Measurements from ENCODE around the gene TRIM10.
"Not testable (repeated sequence)": the region's sequence is repeated elsewhere in the genome, so short reads cannot be mapped to it uniquely, and the experiment has no call there.

The TRIM10 gene

DNA sequence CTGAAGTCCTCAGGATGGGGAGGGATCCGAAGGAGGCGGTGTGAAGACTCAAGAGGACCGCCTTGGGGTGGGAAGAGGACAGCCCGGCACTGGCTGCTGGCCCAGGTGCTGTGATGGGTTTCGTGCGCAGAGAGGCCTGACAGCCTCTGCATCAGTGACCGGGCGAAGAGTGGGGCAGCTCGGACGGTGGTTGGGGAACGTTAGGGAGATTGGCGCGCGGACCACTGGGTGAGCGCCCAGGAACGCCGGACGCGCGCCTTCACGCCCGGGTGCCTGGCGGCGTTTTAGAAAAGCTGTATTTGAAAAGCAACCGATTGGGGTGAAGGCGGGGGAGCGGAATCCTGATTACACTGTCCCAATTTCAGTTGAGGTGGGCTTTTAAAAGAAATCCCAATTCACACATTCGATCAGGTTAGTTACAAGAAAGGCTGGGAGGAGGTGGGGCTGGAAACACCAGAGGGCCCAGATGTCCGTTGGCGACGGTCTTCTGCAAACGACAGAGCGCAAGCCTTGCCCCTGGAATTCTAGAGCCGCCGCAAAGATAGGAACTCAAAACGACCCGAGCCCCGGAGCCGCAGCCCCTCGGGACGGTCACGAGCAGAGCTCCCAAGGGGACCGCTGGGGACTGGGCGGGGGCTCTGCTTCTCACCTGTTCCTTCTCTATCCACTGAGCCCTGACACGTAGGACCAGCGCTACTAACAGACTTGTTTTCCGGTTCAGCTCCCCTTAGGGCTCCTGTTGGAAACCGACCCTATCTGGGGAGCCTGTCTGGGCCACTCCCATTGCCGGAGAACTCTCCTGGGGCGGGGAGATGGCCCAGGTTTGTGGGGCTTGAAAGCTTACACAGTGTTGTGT lies 33.5 kb downstream of the TRIM10 start:
- Histone ChIP-seq H3K27ac (no peak overlapping the region), H3K4me2 (no peak overlapping the region), H3K9ac (no peak overlapping the region), H2AFZ (ENCODE audit: low read depth) (no peak overlapping the region), H3K4me1 (ENCODE audit: low read depth, poor library complexity, severe bottlenecking) (peaks cover 37% of the 10 kb centered on the region), H3K36me3 (ENCODE audit: insufficient read depth) (no peaks in the 10 kb centered on the region), H3K27me3 (ENCODE audit: insufficient read depth, low read depth) (no peaks in the 10 kb centered on the region), H3K79me2 (ENCODE audit: insufficient read depth, low read depth) (no peaks in the 10 kb centered on the region), H3K4me3 (IDR thresholded peaks at IDR 0.05; ENCODE audit: insufficient read depth, low read depth, low read length) (no peak overlapping the region), H4K20me1 (ENCODE audit: insufficient read depth) (no peaks in the 10 kb centered on the region)
- TF ChIP-seq, protein P1, sequence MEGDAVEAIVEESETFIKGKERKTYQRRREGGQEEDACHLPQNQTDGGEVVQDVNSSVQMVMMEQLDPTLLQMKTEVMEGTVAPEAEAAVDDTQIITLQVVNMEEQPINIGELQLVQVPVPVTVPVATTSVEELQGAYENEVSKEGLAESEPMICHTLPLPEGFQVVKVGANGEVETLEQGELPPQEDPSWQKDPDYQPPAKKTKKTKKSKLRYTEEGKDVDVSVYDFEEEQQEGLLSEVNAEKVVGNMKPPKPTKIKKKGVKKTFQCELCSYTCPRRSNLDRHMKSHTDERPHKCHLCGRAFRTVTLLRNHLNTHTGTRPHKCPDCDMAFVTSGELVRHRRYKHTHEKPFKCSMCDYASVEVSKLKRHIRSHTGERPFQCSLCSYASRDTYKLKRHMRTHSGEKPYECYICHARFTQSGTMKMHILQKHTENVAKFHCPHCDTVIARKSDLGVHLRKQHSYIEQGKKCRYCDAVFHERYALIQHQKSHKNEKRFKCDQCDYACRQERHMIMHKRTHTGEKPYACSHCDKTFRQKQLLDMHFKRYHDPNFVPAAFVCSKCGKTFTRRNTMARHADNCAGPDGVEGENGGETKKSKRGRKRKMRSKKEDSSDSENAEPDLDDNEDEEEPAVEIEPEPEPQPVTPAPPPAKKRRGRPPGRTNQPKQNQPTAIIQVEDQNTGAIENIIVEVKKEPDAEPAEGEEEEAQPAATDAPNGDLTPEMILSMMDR (conservative IDR thresholded peaks at IDR 0.05; ENCODE audit: low read depth, low read length): no peak

DNA sequence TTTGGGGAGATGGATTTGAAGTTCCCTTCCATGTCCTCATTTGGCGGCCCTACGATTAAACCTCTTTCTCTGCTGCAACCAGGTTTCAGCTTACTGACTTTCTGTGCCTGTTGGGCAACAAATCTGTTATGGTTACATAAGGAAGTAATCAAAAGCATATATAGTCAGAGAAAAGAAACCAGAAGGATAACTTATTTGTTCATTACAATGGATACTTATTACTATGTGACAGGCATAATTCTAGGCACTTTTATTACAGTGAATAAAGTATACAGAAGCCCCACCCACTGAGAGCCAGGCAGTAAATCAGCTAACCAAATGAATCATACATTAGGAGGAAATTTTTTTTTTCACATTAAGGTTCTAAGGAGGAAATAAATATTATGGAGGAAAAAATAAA lies 38.5 kb downstream of the TRIM10 start:
- TF ChIP-seq, protein P1 (conservative IDR thresholded peaks at IDR 0.05; ENCODE audit: low read depth, low read length): no peak
- no peak overlapping the region for H3K4me2 ChIP-seq

DNA sequence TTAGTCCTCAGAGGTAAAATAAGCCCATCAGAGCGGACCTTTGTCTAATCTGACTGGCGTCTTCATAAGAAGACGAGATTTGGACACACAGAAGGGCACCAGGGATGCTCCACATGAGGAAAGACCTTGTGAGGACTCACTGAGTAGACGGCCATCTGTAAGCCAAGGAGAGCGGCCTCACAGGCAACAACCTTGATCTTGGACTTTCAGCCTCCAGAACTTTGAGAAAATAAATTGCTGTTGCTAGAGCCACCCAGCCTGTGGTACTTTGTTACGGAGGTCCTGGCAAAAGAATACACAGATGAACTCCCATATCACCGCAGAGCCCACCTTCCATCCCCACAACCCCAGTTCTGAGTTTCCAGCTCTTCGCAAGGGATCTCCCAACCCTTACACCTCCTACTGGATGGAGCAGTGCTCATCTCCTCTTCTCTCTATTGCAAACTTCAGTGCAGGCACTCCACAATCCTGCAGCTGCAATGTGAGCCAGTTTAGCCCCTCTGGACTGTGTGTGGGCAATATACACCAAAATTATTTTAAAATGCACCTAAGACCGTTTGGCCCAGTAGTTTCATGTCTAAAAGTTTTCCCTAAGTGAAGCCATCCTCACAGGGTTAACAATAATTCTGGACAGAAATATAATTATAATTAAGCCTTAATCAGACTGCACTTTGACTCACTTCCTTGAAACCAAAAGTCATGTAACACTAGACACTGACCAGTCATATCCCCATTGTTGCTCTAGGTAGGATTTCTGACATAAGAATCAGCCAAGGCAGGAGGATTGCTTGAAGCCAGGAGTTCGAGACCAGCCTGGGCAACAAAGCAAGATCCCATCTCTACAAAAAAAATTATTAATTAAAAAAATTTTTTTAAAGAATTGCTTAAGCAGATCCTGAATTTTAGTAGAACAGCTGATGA lies 39.3 kb downstream of the TRIM10 start:
- H4K20me1 ChIP-seq (ENCODE audit: insufficient read depth): no peaks in the 10 kb centered on the region
- H3K9ac ChIP-seq: no peak overlapping the region
- H3K4me2 ChIP-seq: no peak overlapping the region
- TF ChIP-seq, protein P1 (conservative IDR thresholded peaks at IDR 0.05; ENCODE audit: low read depth, low read length): no peak
- no peaks in the 10 kb centered on the region for H3K27me3 ChIP-seq (ENCODE audit: insufficient read depth, low read depth)
- no peak overlapping the region for H3K4me3 ChIP-seq (IDR thresholded peaks at IDR 0.05; ENCODE audit: insufficient read depth, low read depth, low read length)
- H3K36me3 ChIP-seq (ENCODE audit: insufficient read depth): no peaks in the 10 kb centered on the region
- no peak overlapping the region for H3K27ac ChIP-seq
- H2AFZ ChIP-seq (ENCODE audit: low read depth): no peak overlapping the region
- peaks cover 5% of the 10 kb centered on the region for H3K4me1 ChIP-seq (ENCODE audit: low read depth, poor library complexity, severe bottlenecking)
- no peaks in the 10 kb centered on the region for H3K79me2 ChIP-seq (ENCODE audit: insufficient read depth, low read depth)

More for the DNA sequence above, 38.5 kb downstream of the TRIM10 start:
- H3K27me3 ChIP-seq (ENCODE audit: insufficient read depth, low read depth): no peaks in the 10 kb centered on the region
- no peaks in the 10 kb centered on the region for H4K20me1 ChIP-seq (ENCODE audit: insufficient read depth)
- no peak overlapping the region for H2AFZ ChIP-seq (ENCODE audit: low read depth)
- H3K9ac ChIP-seq: no peak overlapping the region
- H3K4me1 ChIP-seq (ENCODE audit: low read depth, poor library complexity, severe bottlenecking): peaks cover 5% of the 10 kb centered on the region
- no peak overlapping the region for H3K27ac ChIP-seq
- H3K4me3 ChIP-seq (IDR thresholded peaks at IDR 0.05; ENCODE audit: insufficient read depth, low read depth, low read length): no peak overlapping the region
- H3K36me3 ChIP-seq (ENCODE audit: insufficient read depth): no peaks in the 10 kb centered on the region
- no peaks in the 10 kb centered on the region for H3K79me2 ChIP-seq (ENCODE audit: insufficient read depth, low read depth)

DNA sequence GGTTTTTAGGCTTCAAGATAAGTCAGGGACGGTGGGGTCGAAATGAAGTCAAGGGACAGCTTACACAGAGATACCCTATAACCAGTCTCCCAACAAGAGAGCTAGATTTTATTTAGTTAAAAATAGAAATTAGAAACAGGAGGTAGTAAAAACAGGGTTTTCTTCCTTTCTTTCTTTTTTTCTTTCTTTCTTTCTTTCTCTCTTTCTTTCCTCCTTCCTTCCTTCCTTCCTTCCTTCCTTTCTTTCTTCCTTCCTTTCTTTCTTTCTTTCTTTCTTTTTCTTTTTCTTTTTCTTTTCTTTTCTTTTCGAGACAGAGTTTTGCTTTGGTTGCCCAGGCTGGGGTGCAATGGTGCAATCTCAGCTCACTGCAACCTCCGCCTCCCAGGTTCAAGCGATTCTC lies 42.3 kb downstream of the TRIM10 start:
- H3K27ac ChIP-seq; H4K20me1 ChIP-seq (ENCODE audit: insufficient read depth); H3K4me2 ChIP-seq; H3K9ac ChIP-seq; H3K36me3 ChIP-seq (ENCODE audit: insufficient read depth); H2AFZ ChIP-seq (ENCODE audit: low read depth); H3K4me3 ChIP-seq (IDR thresholded peaks at IDR 0.05; ENCODE audit: insufficient read depth, low read depth, low read length); H3K27me3 ChIP-seq (ENCODE audit: insufficient read depth, low read depth); H3K79me2 ChIP-seq (ENCODE audit: insufficient read depth, low read depth): not testable (repeated sequence)
- peaks cover 27% of the 10 kb centered on the region for H3K4me1 ChIP-seq (ENCODE audit: low read depth, poor library complexity, severe bottlenecking)

All from KMS-11 (cell line).